DOHH2 (cell line): ENCODE results near the gene WWTR1.

Experiments
- H3F3A ChIP-seq: fragments of 200-600 bp; sonication (generic), shearing (Covaris generic); 2 replicates; pipeline ENCODE4 v1.6.0; 2016; ENCODE audit warnings: antibody characterized with exemption, mild to moderate bottlenecking; ENCODE audit not compliant: control insufficient read depth, insufficient read depth
- H3K27ac ChIP-seq: fragments of 200-600 bp; sonication (generic); 2 replicates; pipeline ENCODE4 v1.5.1; 2014; ENCODE audit warnings: low read depth, mild to moderate bottlenecking, low read length, moderate library complexity
- H3K27me3 ChIP-seq: fragments of 200-600 bp; sonication (generic); 2 replicates; pipeline ENCODE4 v1.6.1; 2014; ENCODE audit warnings: mild to moderate bottlenecking, low read length, mixed read lengths; ENCODE audit not compliant: control insufficient read depth
- H3K36me3 ChIP-seq: fragments of 200-600 bp; sonication (generic); 2 replicates; pipeline ENCODE4 v1.6.1; 2014; ENCODE audit warnings: mild to moderate bottlenecking, low read length, moderate library complexity, mixed read lengths; ENCODE audit not compliant: control insufficient read depth
- H3K4me1 ChIP-seq: fragments of 200-600 bp; sonication (generic); 2 replicates; pipeline ENCODE4 v1.6.1; 2014; ENCODE audit warnings: mild to moderate bottlenecking, low read length, mixed read lengths; ENCODE audit not compliant: control insufficient read depth
- H3K4me2 ChIP-seq: fragments of 200-600 bp; sonication (generic); 2 replicates; pipeline ENCODE4 v1.6.0; 2014; ENCODE audit warnings: mild to moderate bottlenecking, low read length, moderate library complexity
- H3K4me3 ChIP-seq: fragments of 200-600 bp; sonication (generic); 2 replicates; pipeline ENCODE4 v1.5.1; 2014; ENCODE audit warnings: mild to moderate bottlenecking, low read length, mixed read lengths
- H3K79me2 ChIP-seq: fragments of 200-600 bp; sonication (generic); 2 replicates; pipeline ENCODE4 v1.6.1; 2014; ENCODE audit warnings: mild to moderate bottlenecking, low read length, mixed read lengths; ENCODE audit not compliant: control insufficient read depth
- H3K9me2 ChIP-seq: fragments of 200-600 bp; sonication (generic); replicated peaks from 2 replicates; pipeline ENCODE4 v1.6.1; 2014; ENCODE audit warnings: mild to moderate bottlenecking, low read length, mixed read lengths; ENCODE audit not compliant: control insufficient read depth
- H3K9me3 ChIP-seq: fragments of 200-600 bp; sonication (generic); 2 replicates; pipeline ENCODE4 v1.6.1; 2014; ENCODE audit warnings: antibody characterized with exemption, low read length, mixed read lengths; ENCODE audit not compliant: control insufficient read depth, insufficient read depth
- H4K20me1 ChIP-seq: fragments of 200-600 bp; sonication (generic); 2 replicates; pipeline ENCODE4 v1.6.0; 2014; ENCODE audit warnings: low read depth, mild to moderate bottlenecking, antibody characterized with exemption, low read length, moderate library complexity; ENCODE audit not compliant: control insufficient read depth, insufficient read depth
- CTCF ChIP-seq: fragments of 200-600 bp; sonication (generic); IDR thresholded peaks from one replicate; pipeline ENCODE4 v1.5.1; 2014; ENCODE audit warnings: antibody characterized with exemption, mild to moderate bottlenecking, low read depth, low read length; ENCODE audit not compliant: poor library complexity, severe bottlenecking
- EZH2phosphoT487 ChIP-seq: fragments of 200-600 bp; sonication (generic); IDR thresholded peaks from 2 replicates; pipeline ENCODE4 v1.6.1; 2017; ENCODE audit warnings: borderline replicate concordance, mild to moderate bottlenecking, antibody characterized with exemption, low read length, moderate library complexity, mixed read lengths

Gene WWTR1

GRCh38 chr3:149678351-149678950 is 20.6 kb upstream of the WWTR1 start:
- H3K36me3 ChIP-seq: no peaks in the 10 kb centered on the region
- no peaks in the 10 kb centered on the region for H4K20me1 ChIP-seq
- H3K4me1 ChIP-seq: no peaks in the 10 kb centered on the region
- no peak overlapping the region for H3K4me2 ChIP-seq
- TF ChIP-seq EZH2phosphoT487 (no peak), CTCF (no peak)
- H3K9me3 ChIP-seq: no peaks in the 10 kb centered on the region
- no peak overlapping the region for H3K4me3 ChIP-seq
- H3F3A ChIP-seq: no peaks in the 10 kb centered on the region
- H3K27ac ChIP-seq: no peak overlapping the region
- no peaks in the 10 kb centered on the region for H3K79me2 ChIP-seq
- no peaks in the 10 kb centered on the region for H3K9me2 ChIP-seq
- H3K27me3 ChIP-seq: no peaks in the 10 kb centered on the region

- Histone ChIP-seq H3K27me3 (0 out of 2 replicates have a peak, but pooled peaks cover 4% of the 10 kb centered on the region), H3K79me2 (no peaks in the 10 kb centered on the region), H3K27ac (no peak overlapping the region), H3F3A (no peaks in the 10 kb centered on the region), H3K9me2 (no peaks in the 10 kb centered on the region), H3K9me3 (no peaks in the 10 kb centered on the region), H3K4me2 (no peak overlapping the region), H4K20me1 (no peaks in the 10 kb centered on the region), H3K4me3 (no peak overlapping the region), H3K4me1 (no peaks in the 10 kb centered on the region), H3K36me3 (no peaks in the 10 kb centered on the region)
- TF ChIP-seq EZH2phosphoT487 (no peak), CTCF (no peak)
These were observed 15.6 kb upstream of the WWTR1 start for GRCh38 chr3:149673393-149673792.

GRCh38 chr3:149670742-149671492 is 13.1 kb upstream of the WWTR1 start:
- H3K9me3 ChIP-seq: no peaks in the 10 kb centered on the region
- H3K79me2 ChIP-seq: no peaks in the 10 kb centered on the region
- no peak for TF ChIP-seq CTCF
- TF ChIP-seq EZH2phosphoT487: no peak
- 0 out of 2 replicates have a peak, but pooled peaks cover 4% of the 10 kb centered on the region for H3K27me3 ChIP-seq
- no peaks in the 10 kb centered on the region for H3K36me3 ChIP-seq
- H3F3A ChIP-seq: no peaks in the 10 kb centered on the region
- H3K4me3 ChIP-seq: no peak overlapping the region
- no peak overlapping the region for H3K4me2 ChIP-seq
- no peak overlapping the region for H3K27ac ChIP-seq
- no peaks in the 10 kb centered on the region for H3K4me1 ChIP-seq
- H3K9me2 ChIP-seq: no peaks in the 10 kb centered on the region
- no peaks in the 10 kb centered on the region for H4K20me1 ChIP-seq
